ENCODE data around the gene PPP1R9A. TPM values are rescaled to one million over a fixed set of nuclear protein-coding genes. Genes with fewer than 3 reads are reported as not detected.

The PPP1R9A gene
- total RNA-seq = 4.0 TPM

DNA sequence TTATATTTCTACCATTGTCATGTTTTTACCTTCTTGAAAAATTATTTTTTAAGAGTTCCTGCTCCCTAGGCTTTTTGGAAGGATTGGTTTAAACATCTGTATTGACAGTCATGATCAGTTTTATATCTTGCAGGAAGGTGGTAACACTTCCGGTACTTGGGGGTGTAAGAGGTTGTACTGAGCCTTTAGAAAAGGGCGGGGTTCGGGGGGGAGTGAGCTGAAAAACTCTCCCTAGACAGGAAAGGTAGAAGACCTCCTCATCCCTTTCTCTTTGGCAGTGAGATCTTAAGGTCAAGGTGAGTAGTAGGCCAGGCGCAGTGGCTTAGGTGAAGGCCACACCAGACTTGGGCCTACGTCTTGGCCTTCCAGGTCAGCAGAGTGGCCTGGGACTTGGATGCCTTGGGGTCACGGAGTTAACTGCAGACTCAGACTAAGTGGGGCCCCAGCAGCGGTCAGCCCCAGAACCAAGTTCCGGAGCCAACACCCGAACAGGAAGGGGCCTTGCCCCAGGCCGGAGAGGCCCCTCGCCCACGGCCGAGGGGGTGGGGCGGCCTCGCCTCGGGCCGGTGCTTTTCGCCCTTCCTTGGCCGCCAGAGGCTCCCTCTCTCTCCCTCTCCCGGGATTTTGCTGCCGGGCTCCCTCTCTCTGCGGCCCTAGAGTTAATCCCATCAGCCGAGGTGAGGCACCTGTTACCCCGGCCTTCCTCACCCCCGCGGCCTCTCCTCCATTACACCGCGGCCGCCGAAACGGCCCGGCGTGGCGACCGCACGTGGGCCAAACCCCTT is at the start of gene PPP1R9A:
Gene PPP1R9A, plus strand, starts transcription at position 569 of the 785 bp plus-strand sequence. CDS start 2,520 bp downstream, outside the sequence.
- DNase-seq (ENCODE audit: low read depth in 2 of 3, low spot score in 2 of 3) = peak in 2 of 3 donors; percentile 30 to 48

- no peak for DNase-seq (ENCODE audit: low read depth in 2 of 3, low spot score in 2 of 3)
Observed at GRCh38 chr7:94871132-94871531, 36.3 kb upstream of the PPP1R9A start.

GRCh38 chr7:94873239-94873638 is 34.2 kb upstream of the PPP1R9A start:
- DNase-seq (ENCODE audit: low read depth in 2 of 3, low spot score in 2 of 3) = no peak

DNA sequence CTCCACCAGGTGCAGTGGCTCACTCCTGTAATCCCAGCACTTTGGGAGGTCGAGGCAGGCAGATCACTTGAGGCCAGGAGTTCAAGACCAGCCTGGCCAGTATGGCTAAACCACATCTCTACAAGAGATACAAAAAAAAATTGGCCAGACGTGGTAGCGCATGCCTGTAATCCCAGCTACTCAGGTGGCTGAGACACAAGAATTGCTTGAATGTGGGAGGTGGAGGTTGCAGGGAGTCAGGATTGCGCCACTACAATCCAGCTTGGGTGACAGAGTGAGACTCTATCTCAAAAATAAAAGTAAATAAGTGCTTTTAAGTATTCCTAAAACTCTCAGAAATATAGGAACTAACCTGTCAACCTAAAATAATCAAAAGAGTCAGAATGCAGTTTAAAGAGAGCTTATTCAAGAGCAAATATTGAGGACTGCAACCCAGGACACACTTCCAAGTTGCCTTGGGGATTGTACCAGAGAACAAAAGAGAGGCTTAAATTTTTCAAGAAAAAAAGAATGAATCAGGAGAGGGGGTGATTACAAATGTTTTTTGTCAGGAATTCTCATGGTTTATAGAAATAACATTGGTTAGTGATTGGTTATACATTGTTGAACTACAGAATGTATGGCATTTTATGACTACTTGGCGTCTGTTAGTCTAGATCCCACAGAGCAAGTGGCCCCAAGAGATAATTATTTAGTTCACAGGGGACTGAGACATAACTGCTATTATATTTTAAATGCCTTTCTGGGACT is 33.2 kb upstream of the PPP1R9A start:
- no peak for DNase-seq (ENCODE audit: low read depth in 2 of 3, low spot score in 2 of 3)

DNA sequence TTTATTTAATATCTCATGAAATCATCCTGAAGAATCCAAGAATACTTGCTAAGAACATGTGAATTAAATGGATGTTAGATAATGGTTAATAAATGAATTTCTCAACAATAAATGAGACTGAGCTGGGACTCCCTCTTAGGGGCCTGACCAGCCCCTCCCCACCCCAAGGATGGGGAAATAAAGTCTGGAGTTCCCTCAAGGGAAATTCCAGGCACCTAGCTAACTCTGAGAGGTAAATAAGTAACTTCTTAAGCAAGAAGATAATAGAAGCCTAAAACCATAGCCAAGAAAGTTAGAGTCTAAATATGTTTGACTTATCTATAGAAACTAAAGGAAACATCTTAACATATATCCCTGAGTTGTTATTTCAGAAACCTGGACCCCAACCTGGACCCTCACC is 32.2 kb upstream of the PPP1R9A start:
- no peak for DNase-seq (ENCODE audit: low read depth in 2 of 3, low spot score in 2 of 3)

DNA sequence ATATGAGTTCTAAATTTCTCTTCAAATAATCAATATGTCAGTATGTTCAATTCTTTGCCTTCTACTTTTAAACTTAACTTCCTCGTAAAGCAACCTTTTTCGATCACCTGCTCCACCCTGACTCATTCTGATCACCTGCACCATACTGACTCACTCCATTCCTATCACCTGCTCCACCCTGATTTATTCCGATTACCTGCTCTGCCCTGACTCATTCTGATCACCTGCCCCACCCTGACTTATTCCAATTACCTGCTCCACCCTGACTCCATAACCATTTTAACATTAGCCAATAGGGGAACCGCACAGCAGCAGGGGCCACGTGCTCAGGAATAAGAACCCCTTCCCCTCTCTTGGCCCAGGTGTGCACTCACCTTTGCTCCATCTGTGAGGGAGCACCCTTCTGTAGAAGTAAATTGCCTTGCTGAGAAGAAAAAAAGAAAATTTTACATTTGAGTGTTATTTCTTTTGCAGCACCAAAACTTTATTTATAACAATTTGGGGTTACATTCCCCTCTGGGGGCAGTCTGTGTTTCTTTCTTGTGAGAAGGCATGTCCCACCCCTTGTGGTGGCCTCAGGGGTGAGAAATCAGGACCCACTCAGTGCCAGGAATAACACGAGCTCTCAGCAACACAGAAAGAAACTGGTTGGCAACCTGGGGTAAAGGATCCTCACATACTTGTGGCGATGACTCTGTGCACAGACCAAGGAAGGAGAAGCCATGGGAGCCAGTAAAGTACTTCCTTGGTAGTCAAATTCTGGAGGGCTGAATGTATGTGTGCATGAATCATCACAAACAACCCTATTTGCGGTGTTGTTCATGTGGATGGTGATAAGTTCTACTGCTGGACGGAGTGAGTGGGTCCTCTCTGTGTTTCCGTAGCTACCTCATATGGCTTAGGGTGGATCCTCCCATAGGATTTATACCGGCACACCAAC is 29.4 kb upstream of the PPP1R9A start:
- DNase-seq (ENCODE audit: low read depth in 2 of 3, low spot score in 2 of 3) = no peak

DNA sequence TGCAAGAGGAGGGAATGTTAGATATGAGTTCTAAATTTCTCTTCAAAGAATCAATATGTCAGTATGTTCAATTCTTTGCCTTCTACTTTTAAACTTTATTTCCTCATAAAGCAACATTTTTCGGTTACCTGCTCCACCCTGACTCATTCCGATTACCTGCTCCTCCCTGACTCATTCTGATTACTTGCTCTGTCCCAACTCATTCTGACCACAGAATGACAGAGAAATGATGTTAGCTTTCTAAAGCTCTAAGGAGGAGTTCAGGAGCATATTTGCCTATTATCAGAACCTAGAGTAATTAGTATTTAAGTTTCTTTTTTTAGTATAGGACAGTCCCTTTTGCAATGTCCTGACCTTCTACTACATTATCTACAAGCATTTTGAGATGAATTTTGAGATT is 24.5 kb upstream of the PPP1R9A start:
- no peak for DNase-seq (ENCODE audit: low read depth in 2 of 3, low spot score in 2 of 3)

- no peak for DNase-seq (ENCODE audit: low read depth in 2 of 3, low spot score in 2 of 3)
Observed at GRCh38 chr7:94883616-94884015, 23.8 kb upstream of the PPP1R9A start.

DNA sequence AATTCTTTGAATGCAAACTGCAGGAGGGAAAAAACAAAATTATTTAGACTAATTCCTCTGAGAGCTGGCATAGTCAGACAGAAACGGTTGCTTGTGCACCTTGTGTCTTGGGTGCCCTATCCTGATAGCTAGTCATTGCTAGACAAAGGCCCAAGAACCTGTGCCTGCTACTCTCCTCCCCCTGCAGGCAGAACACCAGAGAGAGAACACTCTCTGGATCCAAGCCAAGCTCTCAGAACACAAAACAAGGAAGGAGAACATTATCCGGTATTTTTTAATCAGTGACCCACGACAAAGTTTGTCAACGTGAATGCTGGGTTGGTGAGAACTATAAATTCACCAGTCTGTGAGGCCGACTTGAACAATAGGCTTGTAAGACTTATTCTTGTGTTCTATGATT is 18.8 kb upstream of the PPP1R9A start:
- DNase-seq (ENCODE audit: low read depth in 2 of 3, low spot score in 2 of 3) = peak in 2 of 3 donors; percentile 72 to 86

DNA sequence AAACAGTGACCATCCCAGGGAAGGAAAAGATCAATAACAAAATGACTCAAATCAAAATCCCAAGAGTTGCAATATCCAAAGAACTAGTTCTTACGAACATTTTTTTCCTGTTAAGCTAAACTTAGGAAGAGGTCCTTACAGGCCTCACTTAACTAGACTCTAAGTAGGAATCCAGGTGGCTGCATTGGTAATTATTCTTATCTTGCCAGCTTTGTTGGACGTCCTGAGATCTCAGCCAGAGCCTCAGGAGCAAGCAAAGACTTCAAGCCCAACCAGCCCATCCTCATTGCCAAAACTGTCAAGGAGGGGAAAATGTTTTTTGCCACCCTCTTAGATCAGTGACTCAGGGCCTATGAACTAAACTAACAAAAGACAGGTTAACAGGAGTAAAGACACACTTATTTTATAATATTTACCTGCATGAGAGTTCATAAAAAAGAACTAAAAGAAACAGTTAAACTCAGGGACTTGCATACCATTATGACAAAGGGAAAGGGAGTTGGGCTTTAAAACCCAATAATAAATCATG is 18.3 kb upstream of the PPP1R9A start:
- no peak for DNase-seq (ENCODE audit: low read depth in 2 of 3, low spot score in 2 of 3)

- DNase-seq (ENCODE audit: low read depth in 2 of 3, low spot score in 2 of 3) = no peak
Observed at GRCh38 chr7:94890216-94890615, 17.2 kb upstream of the PPP1R9A start.

- no peak for DNase-seq (ENCODE audit: low read depth in 2 of 3, low spot score in 2 of 3)
Observed at GRCh38 chr7:94893661-94894060, 13.7 kb upstream of the PPP1R9A start.

GRCh38 chr7:94897541-94897940 is 9.9 kb upstream of the PPP1R9A start:
- DNase-seq (ENCODE audit: low read depth in 2 of 3, low spot score in 2 of 3) = no peak

- no peak for DNase-seq (ENCODE audit: low read depth in 2 of 3, low spot score in 2 of 3)
Observed at GRCh38 chr7:94898340-94898739, 9.1 kb upstream of the PPP1R9A start.

- DNase-seq (ENCODE audit: low read depth in 2 of 3, low spot score in 2 of 3) = no peak
Observed at GRCh38 chr7:94901981-94902380, 5.4 kb upstream of the PPP1R9A start.

DNA sequence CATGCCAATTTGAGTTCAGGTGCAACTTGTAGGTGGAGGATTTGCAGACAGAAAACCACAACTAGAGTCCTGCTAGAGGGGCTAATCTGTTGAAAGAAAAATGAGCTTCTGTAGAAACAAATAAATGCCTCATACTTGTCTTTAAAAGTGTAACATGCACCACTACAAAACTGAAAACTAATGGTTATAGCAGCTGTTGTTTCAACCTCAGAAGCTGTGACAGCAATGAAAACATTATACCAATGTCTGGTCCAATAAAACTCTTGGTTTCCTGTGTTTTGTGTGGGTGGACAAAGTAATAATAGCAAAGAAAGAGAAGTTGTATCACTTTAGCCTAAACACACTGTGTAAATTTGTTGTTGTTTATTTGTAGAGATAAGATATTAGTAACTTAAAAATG is 3.4 kb upstream of the PPP1R9A start:
- no peak for DNase-seq (ENCODE audit: low read depth in 2 of 3, low spot score in 2 of 3)

DNA sequence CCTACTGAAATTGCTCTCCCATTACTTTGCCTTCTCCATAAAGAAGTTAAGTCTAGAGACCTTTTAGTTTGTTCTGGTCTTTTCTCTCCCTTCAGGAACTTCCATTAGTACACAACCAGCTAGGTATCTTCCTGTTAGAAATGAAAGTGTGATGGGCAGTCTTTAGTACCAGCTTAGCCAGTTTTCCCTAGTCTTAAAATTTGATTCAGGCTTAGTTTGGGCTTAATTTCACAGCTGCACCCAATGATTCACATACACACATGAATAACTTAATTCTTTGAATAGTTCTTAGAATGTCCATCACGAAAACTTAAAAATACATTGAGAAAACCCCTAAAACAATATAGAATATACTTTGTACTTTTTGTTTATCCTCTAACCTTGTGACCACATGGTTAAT is 2.4 kb upstream of the PPP1R9A start:
- no peak for DNase-seq (ENCODE audit: low read depth in 2 of 3, low spot score in 2 of 3)

DNA sequence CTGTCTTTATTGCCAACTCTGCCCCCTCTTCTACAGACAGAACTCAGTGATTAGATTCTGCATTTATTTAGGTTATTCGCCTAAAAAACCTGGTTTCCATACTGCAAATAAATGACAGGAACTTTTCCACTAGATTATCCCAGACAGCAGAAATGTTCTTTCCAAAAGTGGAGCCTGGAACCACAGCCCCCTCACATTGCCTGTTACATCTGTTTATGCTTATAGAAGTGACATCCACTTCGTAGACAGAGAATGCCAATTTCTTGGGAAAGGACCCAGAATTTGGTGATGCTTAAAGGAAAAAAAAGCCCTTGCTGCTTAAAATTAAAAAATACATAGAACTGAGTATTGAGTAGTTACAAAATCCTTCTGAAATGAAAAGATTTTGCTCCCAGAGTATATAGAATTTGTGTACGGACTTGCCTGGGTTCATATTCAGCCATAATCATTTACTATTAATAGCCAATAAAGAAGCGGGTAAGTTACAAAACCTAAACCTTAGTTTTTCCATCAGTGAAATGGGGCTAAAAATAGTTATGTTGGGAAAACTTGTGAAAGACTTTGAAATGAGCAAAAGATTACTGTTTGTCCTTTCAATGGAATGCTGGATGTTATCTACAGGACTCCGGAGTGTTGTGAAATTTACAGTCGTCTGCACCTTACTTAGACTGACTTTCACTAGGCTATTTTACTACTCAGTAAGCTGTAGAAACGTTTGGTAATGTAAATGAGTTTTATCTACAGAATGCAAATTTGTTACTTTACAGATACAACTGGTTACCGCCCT is 1.1 kb upstream of the PPP1R9A start:
- no peak for DNase-seq (ENCODE audit: low read depth in 2 of 3, low spot score in 2 of 3)

DNA sequence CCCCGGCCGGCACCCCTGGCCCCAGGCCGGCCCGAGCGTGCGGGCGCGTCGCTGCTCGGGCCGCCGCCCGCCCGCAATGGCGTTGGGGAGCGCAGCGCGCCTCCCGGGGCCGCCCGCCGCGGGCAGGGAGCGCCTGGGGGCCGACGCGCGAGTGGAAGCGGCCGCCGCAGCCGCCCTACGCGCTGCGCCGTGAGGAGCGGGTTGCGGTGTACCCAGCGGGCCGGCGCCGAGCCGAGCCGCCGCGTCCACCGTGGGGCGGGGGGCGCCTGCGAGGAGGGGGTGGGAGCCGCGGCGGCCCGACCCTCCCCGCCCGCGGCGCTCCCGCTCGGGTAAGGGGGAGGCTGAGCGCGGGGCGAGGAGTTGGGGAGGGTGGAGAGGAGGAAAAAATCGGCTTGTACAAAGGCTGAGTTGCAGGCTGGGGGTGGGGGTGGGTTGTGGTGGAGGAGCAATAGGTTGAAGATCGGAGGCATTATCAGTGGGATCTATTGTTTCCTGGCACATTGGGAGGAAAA is 473 bp downstream of the PPP1R9A start:
- peak in 2 of 3 donors; percentile 47 to 64 for DNase-seq (ENCODE audit: low read depth in 2 of 3, low spot score in 2 of 3)
